T1000 (cell line): Measurements from ENCODE around the gene RNASE13.
"Not testable (repeated sequence)": the region's sequence is repeated elsewhere in the genome, so short reads cannot be mapped to it uniquely, and the experiment has no call there.

Experiments
- DNase-seq: peaks from one replicate; lab custom pipeline; 2025; ENCODE audit warnings: mixed read lengths; lab: John Stamatoyannopoulos, UW

Gene RNASE13

GRCh38 chr14:21041676-21042433 lies 7.2 kb upstream of the RNASE13 start, which contains the start of gene RNASE7:
TSS of gene RNASE7 (plus strand) at chr14:21042362. CDS start at chr14:21042993, 631 bp downstream.
- no peak for DNase-seq

- not testable (repeated sequence) for DNase-seq
Observed at GRCh38 chr14:21040941-21041340, 6.3 kb upstream of the RNASE13 start.

- no peak for DNase-seq
Observed at GRCh38 chr14:21040370-21040925, 5.8 kb upstream of the RNASE13 start.

GRCh38 chr14:21039585-21040369 lies 5.2 kb upstream of the RNASE13 start:
- no peak for DNase-seq

DNA sequence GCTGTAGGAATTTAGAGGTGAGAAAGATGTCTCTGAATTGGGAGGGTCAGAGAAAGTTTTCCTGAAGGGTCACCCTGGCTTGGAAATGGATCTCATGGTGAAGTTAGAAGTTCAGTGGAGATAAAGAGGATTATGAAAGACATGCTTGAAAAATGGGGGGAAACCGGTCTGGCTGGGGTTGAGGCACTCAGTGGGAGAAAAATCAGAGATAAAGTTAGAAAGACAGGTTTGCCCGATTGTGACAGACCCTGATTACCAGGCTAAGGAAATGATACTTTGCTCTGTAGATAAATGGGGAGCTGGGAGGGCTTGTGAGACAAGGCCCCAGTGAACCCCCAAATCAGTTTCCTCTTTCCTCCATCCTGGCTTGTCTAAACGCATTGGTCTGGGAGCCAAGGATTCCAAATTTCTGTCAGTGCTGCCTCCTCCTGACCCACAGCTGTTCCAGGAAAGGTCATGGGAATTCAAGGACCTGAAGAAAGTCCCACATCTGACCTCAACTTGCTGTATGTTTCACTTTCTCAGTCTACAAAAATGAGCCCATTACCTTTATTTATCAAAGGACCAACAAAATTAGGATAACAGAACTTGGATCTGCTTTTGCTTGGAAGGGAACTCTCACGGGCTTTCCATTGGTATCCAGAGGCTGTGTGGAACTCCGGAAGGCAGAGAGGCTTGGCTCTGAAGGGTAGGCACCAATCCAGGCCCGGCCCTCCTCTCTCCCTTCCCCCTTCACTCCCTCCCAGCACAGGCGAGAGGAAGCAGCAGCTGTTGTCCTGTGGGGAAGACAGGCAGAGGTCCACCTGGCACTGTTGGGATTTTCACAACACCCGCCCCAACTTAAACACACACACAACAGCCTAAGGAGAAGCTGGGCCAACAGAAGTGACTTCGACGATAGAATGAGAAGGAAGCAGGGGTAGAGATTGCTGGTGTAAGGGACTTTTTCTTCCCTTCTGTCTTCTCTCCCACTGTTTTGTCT lies 4.1 kb upstream of the RNASE13 start:
- no peak for DNase-seq

GRCh38 chr14:21037156-21037555 lies 2.5 kb upstream of the RNASE13 start:
- DNase-seq, result no peak

GRCh38 chr14:21036751-21037150 lies 2.1 kb upstream of the RNASE13 start:
- DNase-seq, result no peak

GRCh38 chr14:21033133-21033698 lies 1.4 kb downstream of the RNASE13 start:
- no peak for DNase-seq

DNA sequence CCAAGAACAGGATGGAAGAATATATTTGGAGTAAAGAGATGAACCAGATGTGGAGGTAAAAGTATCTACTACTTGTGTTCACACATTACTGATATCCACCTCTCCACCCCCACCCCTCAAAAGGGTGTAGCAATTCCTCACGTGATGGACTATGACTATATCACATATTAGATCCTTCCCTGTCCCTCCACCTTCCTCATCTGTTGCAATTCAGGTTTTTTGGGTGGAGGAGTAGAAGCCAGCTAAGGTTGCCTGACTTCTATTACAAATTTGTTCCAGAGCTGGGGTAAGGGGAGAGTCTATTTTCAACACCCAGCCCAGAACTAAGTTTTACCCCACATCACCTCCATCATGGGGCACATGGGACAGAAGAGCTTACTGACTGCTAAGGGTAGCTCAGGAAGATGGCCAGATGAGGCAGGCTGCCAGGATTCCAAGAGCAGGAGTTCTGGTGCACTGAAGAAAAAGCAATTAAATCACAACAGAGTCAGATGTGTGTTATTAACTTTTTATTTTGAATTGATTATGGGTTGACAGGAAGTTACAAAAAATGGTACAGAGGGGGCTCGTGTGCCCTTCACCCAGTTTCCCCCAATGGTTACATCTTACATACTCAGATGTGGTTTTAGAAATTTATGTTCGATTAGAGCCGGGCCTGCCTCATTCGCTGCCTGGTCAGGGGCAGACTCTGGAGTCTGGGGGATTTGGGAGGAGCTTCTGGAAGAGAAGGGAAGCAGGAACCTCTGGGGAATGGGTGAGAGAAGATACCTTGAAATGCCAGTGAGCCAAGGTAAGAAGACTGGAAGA lies 2.1 kb downstream of the RNASE13 start:
- DNase-seq, result no peak

DNA sequence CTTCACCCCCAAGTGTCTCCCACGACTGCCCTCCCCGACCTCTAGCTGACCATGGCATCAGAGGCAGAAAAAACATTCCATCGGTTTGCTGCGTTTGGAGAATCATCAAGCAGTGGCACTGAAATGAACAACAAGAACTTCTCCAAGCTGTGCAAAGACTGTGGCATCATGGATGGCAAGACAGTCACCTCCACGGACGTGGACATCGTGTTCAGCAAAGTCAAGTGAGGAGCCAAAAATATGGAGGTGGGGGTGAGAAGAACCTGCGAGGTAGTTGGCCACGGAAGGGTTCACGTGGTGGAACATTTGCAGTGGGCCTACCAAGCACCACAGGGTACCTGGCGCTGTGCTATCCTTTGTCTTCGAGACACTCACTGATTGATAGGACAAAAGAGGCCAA lies 4.1 kb downstream of the RNASE13 start:
- DNase-seq, result no peak

GRCh38 chr14:21029917-21030316 lies 4.7 kb downstream of the RNASE13 start, which contains the start of gene TPPP2:
TSS of gene TPPP2 (plus strand) at chr14:21030217. CDS start at chr14:21030582, 365 bp downstream.
- no peak for DNase-seq

DNA sequence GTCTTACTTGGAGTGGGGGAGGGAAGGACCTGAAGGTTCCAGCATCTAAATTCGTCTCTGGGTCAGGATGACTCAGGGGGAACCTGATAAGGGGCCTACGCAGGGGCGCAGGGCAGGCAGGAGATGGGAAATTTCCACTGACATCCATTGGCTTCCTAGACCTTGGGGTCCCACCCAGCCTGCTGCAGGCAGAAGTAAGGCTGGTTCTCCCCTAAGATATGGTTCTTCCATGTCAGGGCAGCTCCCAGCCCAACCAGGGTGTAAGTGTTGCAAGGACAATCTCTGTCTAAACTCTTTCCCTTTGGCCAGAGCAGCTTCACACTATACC lies 7.7 kb downstream of the RNASE13 start:
- DNase-seq, result no peak

DNA sequence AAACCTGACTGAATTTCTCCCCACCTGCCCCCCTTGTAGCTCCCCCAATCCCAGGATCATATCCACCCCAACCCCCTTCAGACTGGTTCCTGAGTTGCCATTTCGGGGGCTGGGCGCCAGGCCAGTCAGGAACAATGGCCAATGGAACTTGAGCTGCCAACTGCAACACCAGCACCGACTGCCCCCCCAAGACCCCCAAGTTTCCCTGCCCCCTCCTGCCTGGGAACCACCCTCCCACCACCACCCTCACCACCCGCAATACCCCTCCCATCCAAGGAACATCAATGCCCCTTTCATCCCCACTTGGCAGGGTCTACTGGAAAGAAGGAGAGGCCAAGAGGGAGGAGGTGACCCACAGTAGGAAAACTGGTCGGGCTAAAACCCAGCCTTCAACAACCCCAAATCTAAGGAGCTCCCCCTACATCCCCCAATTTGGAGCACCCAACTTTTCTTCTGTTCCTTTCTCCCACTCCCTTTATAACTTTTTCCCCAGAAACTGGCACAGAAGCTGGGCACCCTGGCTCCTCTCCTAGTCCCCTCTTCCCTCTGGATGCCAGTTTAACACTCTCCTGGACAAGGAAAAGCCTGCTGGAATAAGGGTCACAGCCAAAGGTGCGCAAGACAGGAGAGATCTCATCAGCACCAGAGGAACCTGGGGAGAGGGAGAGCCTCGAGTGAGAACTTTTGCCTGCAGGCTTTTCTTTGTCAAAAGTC lies 8.2 kb downstream of the RNASE13 start:
- DNase-seq, result no peak

- no peak for DNase-seq
Observed at GRCh38 chr14:21025371-21026273, 9.0 kb downstream of the RNASE13 start.

GRCh38 chr14:21024585-21025370 lies 9.8 kb downstream of the RNASE13 start, which contains the start of gene NDRG2:
TSS of gene NDRG2 (minus strand) at chr14:21025061. CDS start at chr14:21023315, 1,746 bp downstream.
- DNase-seq, result no peak

DNA sequence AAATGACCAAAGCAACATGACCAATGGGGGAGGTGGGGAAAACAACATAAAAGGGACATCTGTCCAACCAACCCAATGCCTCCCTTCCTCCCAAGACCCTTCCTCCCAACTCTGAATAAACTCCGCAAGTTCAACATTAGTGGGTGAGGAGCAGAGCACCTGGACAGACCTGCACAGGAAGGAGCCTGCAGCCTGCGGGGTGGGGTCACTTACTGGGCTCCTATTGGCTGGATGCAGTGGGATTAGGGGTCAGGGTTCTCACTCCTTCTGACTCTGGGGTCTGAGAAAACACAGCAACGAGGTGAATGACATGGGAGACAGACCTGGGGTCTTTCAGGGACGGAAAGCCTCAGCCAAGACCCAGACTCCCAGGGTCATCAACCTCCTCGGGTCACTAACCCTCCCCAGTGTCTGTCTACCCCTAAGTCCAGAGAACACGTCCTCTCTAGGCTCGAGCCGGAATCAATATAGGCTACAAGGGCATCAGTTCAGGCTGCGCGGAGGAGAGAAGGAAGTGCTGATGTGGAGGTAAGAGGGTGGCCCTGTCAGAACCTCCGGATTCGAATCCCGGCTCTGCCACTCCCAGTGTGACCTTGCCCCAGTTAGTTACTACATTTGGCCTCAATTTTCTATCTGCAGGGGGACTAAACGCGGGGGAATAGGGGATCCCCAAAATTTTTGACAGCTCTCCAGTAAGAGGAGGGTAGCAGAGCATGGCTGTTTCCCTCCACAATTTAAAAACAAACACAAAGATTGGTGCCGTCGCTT lies 10.6 kb downstream of the RNASE13 start:
- no peak for DNase-seq

- DNase-seq, result no peak
Observed at GRCh38 chr14:21023174-21023573, 11.4 kb downstream of the RNASE13 start.
